ENCODE data around the gene SLC25A3.
A peak's percentile ranks its signal among the peaks of the same experiment; 100 is the strongest.
"Not testable (repeated sequence)": the region's sequence is repeated elsewhere in the genome, so short reads cannot be mapped to it uniquely, and the experiment has no call there.

Gene SLC25A3

DNA sequence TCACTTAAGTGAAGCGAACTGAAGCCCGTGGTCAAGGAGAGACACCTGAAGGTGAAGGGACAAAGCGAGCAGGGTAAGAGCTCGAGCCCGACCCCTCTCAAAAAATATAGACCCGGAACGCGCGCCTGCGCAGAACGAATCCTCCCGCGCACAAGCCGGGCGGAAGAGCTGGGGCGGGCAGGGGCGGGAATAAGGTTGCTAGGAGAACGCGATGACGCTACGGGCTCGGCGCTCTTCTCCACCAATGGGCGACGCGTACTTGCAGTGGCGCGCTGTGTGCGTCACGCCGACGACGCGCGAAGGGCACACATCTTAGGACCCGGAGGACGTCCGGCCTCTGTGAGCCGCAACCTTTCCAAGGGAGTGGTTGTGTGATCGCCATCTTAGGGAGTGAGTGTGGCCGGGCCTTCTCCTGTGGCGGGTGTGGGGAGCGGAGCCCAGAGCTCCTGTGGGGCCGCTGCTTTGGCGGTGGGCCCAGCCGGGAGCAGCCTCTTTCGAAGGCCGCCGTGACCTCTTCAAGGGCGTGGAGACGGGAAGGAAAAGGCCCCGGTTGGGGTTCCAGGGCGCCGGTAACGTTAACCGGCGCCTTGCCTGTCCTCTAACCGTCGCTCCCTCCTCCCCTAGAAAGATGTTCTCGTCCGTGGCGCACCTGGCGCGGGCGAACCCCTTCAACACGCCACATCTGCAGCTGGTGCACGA lies at the start of gene SLC25A3:
SLC25A3 (plus strand) TSS at position 336 of the 699 bp plus-strand sequence; CDS start at position 629, 293 bp downstream.
- DNase-seq: peak; percentile 90

DNA sequence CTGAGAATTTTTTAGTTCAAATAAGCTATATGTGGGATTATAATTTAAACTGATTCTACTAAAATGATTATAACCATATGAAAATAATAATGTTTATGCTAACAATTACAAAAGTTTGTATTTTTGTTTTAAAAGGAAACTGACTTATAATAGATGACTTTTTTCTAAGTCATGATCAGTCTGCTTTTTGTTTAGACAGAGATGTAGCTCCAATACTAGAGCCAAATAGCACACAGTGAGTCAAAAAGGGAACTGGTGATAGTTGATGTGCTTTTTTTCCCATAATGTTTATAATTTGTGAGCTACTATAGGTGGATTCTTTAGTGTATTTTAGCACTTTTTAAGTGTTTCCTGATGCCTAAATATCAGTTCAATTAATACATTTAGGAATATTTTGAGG lies 49.8 kb upstream of the SLC25A3 start:
- DNase-seq: no peak

DNA sequence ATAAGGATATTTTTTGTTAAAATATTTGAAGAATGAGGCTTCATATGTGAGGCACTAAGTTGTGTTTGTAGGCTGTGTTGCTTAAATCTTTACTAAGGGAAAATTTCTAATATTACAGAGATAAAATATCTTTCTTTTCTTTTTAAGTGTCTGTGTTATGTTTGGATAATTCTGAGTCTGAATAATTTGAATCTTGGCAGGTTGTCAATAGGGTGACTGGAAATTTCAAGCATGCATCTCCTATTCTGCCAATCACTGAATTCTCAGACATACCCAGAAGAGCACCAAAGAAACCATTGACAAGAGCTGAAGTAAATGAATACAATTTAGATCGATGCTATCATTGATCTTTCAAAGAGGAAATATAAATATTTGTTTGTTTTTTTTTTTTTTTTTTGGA lies 48.7 kb upstream of the SLC25A3 start:
- DNase-seq: no peak

DNA sequence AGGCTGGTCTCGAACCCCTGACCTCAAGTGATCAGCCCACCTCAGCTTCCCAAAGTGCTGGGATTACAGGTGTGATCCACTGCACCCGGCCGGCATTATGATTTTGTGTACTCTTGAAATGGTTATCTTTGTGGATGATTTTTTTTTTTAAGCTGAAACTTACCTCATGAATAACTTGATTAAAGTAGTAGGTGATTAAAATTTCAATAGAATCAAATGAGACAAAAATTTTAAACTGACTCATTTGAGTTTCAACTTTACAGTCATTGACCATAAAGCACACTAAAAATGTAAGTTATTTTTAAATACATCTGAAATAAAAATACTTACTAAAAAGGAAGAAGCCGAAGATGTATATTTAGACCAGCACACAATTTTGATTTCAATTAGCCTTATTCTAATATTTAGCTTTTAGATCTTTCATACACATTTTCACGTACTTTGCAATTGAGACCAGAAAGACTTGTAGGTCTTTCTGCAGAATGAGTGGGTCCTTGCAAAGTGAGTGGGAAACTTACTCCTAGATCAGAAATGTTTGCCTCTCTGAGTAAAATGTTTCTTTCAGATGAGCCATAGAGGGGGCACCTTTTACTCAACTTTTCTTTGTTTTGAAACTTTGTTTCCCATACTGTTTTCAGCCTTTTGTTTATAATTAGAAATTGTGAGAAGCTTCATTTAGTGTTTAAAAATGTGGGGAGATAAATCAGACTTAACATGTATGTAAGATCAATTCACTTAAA lies 43.9 kb upstream of the SLC25A3 start:
- DNase-seq: no peak

DNA sequence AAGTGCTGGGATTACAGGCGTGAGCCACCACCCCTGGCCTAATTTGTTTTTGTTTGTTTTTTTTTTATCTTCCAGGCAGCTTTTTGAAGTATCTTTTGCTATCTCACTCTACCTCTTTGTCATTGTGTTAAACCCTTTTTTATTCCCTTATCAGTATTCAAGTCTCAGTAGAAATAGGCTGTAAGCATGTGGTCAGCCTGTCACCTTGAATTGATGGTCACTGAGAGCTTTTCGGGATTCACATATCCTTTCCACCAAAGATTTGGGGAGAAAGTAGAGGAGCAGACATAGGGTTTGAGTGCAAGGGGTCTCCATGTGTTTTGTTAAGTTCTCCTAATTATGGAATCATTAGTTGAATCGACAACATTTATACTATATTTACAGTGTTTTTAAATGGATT lies 41.7 kb upstream of the SLC25A3 start:
- DNase-seq: no peak

GRCh38 chr12:98558097-98558496 lies 35.4 kb upstream of the SLC25A3 start:
- not testable (repeated sequence) for DNase-seq

DNA sequence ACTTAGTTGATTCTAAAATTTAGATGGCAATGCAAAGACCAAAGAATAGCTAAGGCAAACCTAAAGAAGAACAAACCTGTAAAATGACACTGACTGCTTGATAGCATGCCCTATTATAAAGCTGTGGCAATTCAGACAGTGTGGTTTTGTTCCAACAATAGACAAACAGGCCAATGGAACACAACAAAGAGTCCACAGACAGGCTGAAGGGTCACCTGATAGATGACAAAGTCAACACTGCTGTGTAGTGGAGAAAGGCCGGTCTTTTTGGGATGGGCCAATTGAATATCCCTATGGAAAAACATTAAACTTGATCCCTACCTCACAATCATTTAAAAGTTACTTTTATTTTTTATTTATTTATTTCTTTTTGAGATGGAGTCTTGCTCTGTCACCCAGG lies 33.8 kb upstream of the SLC25A3 start:
- DNase-seq: no peak

- DNase-seq: no peak
Observed at GRCh38 chr12:98561846-98562245, 31.6 kb upstream of the SLC25A3 start.

GRCh38 chr12:98572010-98572409 lies 21.5 kb upstream of the SLC25A3 start:
- DNase-seq: no peak

DNA sequence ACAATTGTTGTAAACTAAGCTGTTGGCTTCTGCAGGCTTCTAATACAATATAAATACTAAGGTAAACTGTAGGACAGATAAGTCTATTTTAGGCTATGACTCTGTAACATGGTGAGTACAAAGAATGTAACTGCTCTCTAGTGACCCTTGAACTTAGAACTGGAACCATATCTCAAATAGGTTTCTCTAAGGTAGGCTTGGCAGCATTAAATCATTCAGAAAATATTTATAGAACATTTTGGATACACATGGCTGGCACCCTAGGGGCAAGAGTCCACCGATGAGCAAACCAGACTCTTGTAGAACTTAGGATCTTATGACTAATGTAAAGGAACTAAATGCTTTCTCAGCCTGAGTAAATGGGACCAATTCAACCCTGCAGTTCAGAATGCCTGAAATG lies 19.4 kb upstream of the SLC25A3 start:
- no peak for DNase-seq

GRCh38 chr12:98575013-98575412 lies 18.5 kb upstream of the SLC25A3 start:
- DNase-seq: no peak

DNA sequence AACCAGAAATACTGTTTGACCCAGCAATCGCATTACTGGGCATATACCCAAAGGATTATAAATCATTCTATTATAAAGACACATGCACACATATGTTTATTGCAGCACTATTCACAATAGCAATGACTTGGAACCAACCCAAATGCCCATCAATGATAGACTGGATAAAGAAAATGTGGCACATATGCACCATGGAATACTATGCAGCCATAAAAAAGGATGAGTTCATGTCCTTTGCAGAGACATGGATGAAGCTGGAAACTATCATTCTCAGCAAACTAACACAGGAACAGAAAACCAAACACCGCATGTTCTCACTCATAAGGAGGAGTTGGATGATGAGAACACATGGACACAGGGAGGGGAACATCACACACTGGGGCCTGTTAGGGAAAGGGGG lies 16.7 kb upstream of the SLC25A3 start:
- not testable (repeated sequence) for DNase-seq

GRCh38 chr12:98578392-98578791 lies 15.1 kb upstream of the SLC25A3 start:
- DNase-seq: no peak

DNA sequence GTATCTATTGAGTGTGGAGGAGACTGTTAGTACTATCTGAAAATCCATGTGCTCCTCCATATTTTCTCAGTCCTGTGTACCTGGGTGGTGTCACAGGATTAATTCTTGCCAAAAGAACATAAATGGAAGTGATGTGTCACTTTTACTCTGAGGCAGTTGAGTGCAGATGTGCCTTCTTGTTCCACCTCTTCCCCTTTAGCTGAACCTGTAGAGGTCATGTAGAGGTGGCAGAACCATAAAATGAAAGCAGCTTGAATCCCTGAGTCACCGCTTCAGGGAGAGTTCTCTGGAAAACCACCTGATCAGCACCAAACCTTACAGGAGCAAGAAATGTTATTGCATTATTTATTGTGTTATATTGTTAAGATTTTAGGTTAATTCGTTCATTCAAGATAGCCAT lies 14.7 kb upstream of the SLC25A3 start:
- no peak for DNase-seq

DNA sequence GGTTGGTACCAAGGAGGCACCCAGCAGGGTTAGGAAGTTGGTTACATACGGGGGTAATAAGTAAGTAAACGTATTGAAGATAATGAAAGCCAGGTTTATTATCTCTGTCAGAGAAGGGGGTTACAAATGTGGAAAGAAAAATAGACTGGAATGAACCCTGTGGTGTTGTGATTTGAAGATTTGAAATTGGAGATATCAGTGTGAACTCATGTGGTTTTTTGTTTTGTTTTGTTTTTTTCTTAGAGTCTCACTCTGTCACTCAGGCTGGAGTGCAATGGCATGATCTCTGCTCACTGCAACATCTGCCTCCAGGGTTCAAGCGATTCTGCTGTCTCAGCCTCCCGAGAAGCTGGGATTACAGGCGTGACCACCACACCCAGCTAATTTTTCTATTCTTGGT lies 14.1 kb upstream of the SLC25A3 start:
- DNase-seq: no peak

- no peak for DNase-seq
Observed at GRCh38 chr12:98579835-98580234, 13.7 kb upstream of the SLC25A3 start.

GRCh38 chr12:98580695-98581094 lies 12.8 kb upstream of the SLC25A3 start:
- no peak for DNase-seq

- DNase-seq: no peak
Observed at GRCh38 chr12:98581101-98581500, 12.4 kb upstream of the SLC25A3 start.

DNA sequence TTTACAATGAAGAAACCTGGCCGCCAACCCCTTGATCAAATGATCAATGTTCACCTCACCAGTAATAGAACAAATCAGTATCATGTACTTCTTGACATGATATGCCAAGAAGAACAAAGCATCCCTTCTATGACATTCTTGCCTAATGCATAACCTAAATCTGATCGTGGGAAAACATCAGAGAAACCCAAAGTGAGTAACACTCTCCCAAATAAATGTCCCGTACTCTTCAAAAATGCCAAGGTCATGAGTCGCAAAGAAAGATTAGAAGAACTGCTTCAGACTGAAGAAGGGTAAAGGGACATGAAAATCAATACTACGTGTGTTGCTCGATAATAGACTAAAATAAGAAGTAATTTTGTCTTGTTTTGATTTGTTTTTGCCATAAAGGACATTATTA lies 11.4 kb upstream of the SLC25A3 start:
- no peak for DNase-seq

- peak; percentile 65 for DNase-seq
Observed at GRCh38 chr12:98587084-98587483, 6.4 kb upstream of the SLC25A3 start.

DNA sequence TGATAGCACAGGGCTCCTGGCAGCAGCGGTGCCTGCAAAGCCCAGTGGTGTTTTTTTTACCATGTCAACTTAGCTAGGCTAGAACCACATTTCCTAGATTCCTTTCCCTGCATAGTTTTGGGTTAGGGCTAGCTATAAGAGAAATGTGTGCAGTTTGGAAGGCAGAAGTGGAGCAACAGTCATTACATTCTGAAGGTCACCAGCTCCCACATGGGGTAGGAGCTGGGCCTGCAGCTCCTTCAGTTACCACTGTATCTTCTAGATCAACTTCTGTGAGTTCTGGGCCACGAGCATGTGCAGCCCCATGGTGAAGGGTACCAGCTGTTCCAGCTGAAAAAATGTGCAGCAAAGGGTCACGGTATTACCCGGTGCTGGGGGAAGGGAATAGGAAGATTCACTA lies 2.3 kb upstream of the SLC25A3 start:
- no peak for DNase-seq

- no peak for DNase-seq
Observed at GRCh38 chr12:98592825-98593322, 612 bp upstream of the SLC25A3 start.

DNA sequence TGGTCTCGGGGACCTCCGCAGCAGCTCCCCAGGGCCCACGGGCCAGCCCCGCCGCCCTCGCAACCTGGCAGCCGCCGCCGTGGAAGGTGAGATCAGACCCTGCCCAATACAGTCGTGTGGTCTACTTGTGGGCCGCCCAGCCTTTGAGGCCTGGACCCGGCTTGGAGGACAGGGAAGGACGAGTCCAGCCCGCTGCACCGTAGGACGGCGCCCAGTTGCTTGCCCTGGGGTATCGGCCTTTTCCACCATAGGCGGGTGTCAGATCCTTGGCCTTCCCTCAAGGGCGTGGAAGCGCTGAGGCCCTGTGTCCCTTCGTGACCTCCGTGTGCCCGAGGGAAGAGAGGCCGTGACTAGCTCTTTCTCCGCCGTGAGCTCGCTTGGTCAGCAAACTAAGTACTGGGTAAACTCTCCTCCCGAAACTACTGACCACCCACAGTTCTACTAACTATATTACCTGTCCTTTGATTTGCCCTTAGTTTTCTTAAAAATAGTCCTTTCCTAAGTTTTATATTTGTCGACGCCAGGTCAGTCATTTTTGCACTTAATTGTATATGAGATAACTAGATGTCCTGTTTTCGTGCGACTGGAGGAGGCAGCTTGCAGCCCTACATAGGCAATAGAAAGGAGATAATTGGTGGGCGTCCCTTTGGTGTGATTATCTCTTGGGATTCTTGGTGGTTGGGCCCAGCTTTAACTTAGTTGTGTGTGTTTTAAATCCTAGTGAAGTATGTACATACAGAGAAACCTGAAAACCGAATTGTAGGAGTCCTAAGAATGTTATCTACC lies 757 bp downstream of the SLC25A3 start:
- no peak for DNase-seq
